COLO668 (cell line): ENCODE results near the gene HAT1.

Source experiments
- DNase-seq: peaks from one replicate; lab custom pipeline; 2025; ENCODE audit not compliant: unreplicated experiment; lab: John Stamatoyannopoulos, UW

Gene HAT1

DNA sequence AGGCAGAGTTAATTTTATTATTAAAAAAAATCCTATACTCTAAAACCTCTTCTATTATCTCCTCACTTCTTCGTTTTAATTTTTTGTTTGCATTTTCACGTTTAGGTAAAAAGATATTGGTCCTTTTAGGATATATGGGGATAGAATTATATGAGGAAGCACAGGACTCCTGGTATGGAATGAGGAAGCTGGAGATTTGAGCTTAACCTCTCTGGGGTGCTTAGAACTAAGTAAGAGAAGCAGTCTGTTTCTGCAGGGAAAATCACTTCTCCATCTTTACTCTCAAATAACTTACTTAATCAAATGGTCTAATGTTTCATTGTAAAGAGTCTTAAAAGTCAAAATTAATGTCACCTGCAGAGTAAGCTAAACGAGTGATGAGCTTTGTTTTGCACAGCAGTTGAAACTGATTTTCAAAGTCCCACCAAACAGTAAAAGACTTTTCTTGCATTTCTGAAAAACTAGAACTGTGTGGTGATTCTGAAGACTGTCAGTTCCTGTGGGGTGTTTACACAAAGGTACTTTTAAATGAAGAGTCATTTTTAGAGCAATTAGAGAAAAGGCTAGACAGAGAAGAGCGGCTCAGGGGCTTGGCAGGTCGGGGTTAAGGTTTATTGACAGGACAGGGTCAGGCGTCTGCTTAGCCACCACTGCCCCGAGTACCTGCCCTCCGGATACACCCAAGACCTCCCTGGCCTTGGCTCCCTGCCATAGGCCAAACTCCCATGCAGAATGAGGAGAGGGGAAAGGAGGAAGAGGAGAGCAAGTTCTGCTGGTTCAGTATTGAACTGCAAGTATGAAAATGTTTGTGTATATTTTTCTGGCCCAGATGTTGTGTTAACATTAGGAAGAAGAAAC, 99.0 kb downstream of the HAT1 start:
- no peak for DNase-seq

GRCh38 chr2:172021955-172022354, 99.7 kb downstream of the HAT1 start:
- no peak for DNase-seq

- DNase-seq: no peak
These were observed 109.3 kb downstream of the HAT1 start for GRCh38 chr2:172031536-172031935.
